Measurements from ENCODE around the gene HOXD10. TPM values are rescaled to one million over a fixed set of nuclear protein-coding genes. Genes with fewer than 3 reads are reported as not detected.

HOXD10 gene
- total RNA-seq, 2 donors from 2014 or later = 10.4 to 32.5 TPM

DNA sequence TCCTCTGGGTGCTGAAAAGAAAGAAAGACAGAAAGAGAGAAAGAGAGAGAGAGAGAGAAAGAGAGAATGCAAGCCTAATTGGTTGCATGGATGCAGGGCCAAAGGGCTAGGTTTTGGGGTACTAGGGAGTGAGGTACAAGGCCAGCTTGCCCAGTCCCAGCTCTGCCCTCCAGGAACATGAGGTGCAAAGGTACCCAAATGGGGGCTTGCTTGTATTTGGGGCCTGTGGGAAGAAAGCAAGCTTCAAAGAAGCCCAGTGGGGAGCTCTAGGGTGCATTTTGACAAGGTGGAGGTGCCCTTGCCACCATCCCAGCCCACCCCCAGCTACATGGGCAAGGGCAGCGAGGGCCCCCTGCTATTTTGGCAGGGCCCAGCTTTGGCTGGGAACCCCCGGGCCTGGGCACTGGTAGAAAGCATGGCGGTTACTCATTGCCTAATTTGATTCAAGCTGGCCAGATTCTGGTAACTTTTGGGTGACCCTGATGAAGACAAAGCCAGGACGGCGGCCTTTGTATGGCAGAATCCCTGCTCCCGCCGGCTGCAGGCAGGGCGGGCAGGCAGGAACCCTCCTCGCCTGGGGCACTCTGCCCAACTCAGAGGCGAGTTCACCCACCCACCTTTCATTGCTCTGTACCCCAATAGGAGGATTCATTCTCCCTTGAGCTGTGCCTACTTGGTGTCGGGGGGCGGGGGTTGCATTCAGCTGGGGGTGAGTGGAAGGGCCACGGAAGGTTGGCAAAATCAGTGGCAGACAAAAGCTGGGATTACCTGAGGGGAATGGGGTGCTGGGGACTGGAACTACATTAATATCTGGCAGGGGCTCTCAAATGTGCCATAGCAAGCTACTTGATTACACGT is 34.2 kb downstream of the HOXD10 start:
- intact Hi-C loops (cut with DNase I) = no loop called here
- DNase-seq (ENCODE audit: low spot score) = no peak
- no peaks in the 10 kb centered on the region for H3K36me3 ChIP-seq

DNA sequence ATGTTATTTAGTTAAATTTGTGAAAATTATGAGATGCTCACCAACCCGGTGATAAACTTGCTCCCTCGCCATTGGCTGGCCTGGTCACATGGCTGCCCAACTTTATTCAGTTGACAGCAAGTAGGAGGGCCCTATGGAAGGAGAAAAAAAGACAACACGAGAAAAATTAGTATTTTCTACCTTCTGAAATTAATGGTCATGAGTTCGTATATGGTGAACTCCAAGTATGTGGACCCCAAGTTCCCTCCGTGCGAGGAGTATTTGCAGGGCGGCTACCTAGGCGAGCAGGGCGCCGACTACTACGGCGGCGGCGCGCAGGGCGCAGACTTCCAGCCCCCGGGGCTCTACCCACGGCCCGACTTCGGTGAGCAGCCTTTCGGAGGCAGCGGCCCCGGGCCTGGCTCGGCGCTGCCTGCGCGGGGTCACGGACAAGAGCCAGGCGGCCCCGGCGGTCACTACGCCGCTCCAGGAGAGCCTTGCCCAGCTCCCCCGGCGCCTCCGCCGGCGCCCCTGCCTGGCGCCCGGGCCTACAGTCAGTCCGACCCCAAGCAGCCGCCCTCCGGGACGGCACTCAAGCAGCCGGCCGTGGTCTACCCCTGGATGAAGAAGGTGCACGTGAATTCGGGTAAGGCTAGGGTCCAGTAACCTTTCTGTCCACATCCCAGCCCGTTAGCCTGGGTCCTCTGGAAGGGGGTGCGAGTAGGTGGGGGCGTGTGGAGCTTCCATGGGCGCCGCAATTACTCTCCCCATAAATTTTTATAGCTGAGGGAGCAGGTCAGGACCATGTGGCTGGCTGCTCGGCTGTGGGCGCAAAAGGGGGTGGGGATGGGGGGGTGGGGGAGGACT is 35.1 kb downstream of the HOXD10 start, which contains the start of gene HOXD4:
Gene HOXD4, plus strand, starts transcription at position 109 of the 846 bp plus-strand sequence. Its CDS starts 84 bp downstream, at position 193.
- no peak within 1 kb of the TSS for H3K4me3 ChIP-seq
- no peak for DNase-seq (ENCODE audit: low spot score)
- WGBS = 42% methylated on average over 51 of the region's 55 CpGs
- peaks cover 6% of the 10 kb centered on the region for H3K27me3 ChIP-seq (replicated peaks; ENCODE audit: insufficient read depth)
- no peaks in the 10 kb centered on the region for H3K9me3 ChIP-seq
- H3K36me3 ChIP-seq = no peaks in the 10 kb centered on the region
- TF ChIP-seq POLR2A (IDR thresholded peaks at IDR 0.05) (no peak), CTCF (IDR thresholded peaks at IDR 0.05) (no peak), POLR2AphosphoS5 (IDR thresholded peaks at IDR 0.05) (no peak)
- no peaks in the 10 kb centered on the region for H3K4me1 ChIP-seq (replicated peaks)
- intact Hi-C loops (cut with DNase I) = no loop called here
- H3K27ac ChIP-seq = no peak within 1 kb of the TSS

More for the DNA sequence above, 34.2 kb downstream of the HOXD10 start:
- H3K27ac ChIP-seq = no peak overlapping the region
- H3K9me3 ChIP-seq = no peaks in the 10 kb centered on the region
- no peaks in the 10 kb centered on the region for H3K27me3 ChIP-seq (replicated peaks; ENCODE audit: insufficient read depth)
- TF ChIP-seq POLR2AphosphoS5 (IDR thresholded peaks at IDR 0.05) = no peak
- no peak for TF ChIP-seq CTCF (IDR thresholded peaks at IDR 0.05)
- no peaks in the 10 kb centered on the region for H3K4me1 ChIP-seq (replicated peaks)
- H3K4me3 ChIP-seq = no peak overlapping the region
- 68% methylated on average over 14 of the region's 14 CpGs for WGBS

DNA sequence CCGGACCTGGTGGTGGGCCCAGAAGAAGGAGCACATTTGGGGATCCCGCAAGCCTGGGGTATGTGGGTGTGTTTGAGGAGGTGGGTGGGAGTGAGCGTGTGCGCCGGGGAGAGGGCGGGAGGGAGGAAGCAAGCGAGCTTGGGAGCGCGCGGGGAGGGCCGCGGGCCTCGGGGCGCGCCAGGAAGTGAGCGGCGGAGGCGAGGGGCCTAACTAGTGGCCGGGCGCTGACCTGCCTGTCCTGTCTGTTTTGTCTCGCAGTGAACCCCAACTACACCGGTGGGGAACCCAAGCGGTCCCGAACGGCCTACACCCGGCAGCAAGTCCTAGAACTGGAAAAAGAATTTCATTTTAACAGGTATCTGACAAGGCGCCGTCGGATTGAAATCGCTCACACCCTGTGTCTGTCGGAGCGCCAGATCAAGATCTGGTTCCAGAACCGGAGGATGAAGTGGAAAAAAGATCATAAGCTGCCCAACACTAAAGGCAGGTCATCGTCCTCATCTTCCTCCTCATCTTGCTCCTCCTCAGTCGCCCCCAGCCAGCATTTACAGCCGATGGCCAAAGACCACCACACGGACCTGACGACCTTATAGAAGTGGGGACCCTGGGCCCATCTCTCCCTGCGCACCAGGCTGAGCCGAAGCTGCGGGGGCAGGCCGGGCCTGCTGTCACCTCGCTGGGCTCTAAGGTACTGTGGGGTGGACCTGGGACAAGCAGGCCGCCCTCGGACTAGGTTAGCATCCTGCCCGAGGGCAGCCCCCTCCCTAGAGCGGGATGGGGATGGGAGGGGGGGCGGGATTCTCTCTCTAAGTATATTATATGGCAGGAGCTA is 36.0 kb downstream of the HOXD10 start:
- H3K9me3 ChIP-seq = no peaks in the 10 kb centered on the region
- no peak for DNase-seq (ENCODE audit: low spot score)
- H3K27ac ChIP-seq = no peak overlapping the region
- H3K36me3 ChIP-seq = no peaks in the 10 kb centered on the region
- peaks cover 14% of the 10 kb centered on the region for H3K27me3 ChIP-seq (replicated peaks; ENCODE audit: insufficient read depth)
- 60% methylated on average over 48 of the region's 48 CpGs for WGBS
- H3K4me1 ChIP-seq (replicated peaks) = no peaks in the 10 kb centered on the region
- TF ChIP-seq CTCF (IDR thresholded peaks at IDR 0.05) (no peak), POLR2A (IDR thresholded peaks at IDR 0.05) (no peak), POLR2AphosphoS5 (IDR thresholded peaks at IDR 0.05) (no peak)
- no peak overlapping the region for H3K4me3 ChIP-seq
- intact Hi-C loops (cut with DNase I) = no loop called here

GRCh38 chr2:176154576-176155252 is 38.1 kb downstream of the HOXD10 start:
- Histone ChIP-seq H3K27me3 (replicated peaks; ENCODE audit: insufficient read depth) (peaks cover 26% of the 10 kb centered on the region), H3K9me3 (no peaks in the 10 kb centered on the region), H3K4me1 (replicated peaks) (no peaks in the 10 kb centered on the region), H3K27ac (no peak overlapping the region), H3K36me3 (no peaks in the 10 kb centered on the region), H3K4me3 (no peak overlapping the region)
- intact Hi-C loops (cut with DNase I) = no loop called here
- TF ChIP-seq POLR2AphosphoS5 (IDR thresholded peaks at IDR 0.05) = no peak
- 85% methylated on average over 11 of the region's 11 CpGs for WGBS
- DNase-seq (ENCODE audit: low spot score) = no peak
